Activated T-helper 2 cell treated with anti-CD3 and anti-CD28 coated beads, Interferon-gamma antibody, Interleukin-2, Interleukin-4, amounts not matched to agents 10 μg/mL and 5 μg/mL and 100 μg/mL, durations not matched to agents 14 hours and 24 hours and 36 hours (primary cell): Measurements from ENCODE around the gene PMM2. TPM values are rescaled to one million over a fixed set of nuclear protein-coding genes. Genes with fewer than 3 reads are reported as not detected.

Experiments
- DNase-seq: peaks from one replicate; pipeline ENCODE4 v3.0.0; 2021; ENCODE audit warnings: low spot score
- H3K27ac Mint-ChIP-seq: one replicate; pipeline ENCODE4 v1.8.0; 2021; ENCODE audit warnings: mixed read lengths
- H3K27me3 Mint-ChIP-seq: one replicate; pipeline ENCODE4 v1.8.0; 2021; ENCODE audit warnings: low read depth, mixed read lengths
- H3K36me3 Mint-ChIP-seq: one replicate; pipeline ENCODE4 v1.8.0; 2021; ENCODE audit warnings: low read depth, mixed read lengths
- H3K4me1 Mint-ChIP-seq: one replicate; pipeline ENCODE4 v1.8.0; 2021; ENCODE audit warnings: low read depth, mixed read lengths
- H3K4me3 Mint-ChIP-seq: one replicate; pipeline ENCODE4 v1.8.0; 2021; ENCODE audit warnings: low read depth, mild to moderate bottlenecking, moderate library complexity, mixed read lengths
- H3K9me3 Mint-ChIP-seq: one replicate; pipeline ENCODE4 v1.8.0; 2021; ENCODE audit warnings: mixed read lengths
- intact Hi-C: fragments of 100-400 bp; cut with micrococcal nuclease; formaldehyde crosslinking; loops from one replicate; pipeline ENCODE4 v1.15.1; 2023
- total RNA-seq: library from RNA; stranded (reverse); gene quantifications from 2 replicates; pipeline ENCODE4 v1.2.3, GENCODE V29; 2022

PMM2 gene
- total RNA-seq, 1 donor from 2014 or later: 67.6 TPM

DNA sequence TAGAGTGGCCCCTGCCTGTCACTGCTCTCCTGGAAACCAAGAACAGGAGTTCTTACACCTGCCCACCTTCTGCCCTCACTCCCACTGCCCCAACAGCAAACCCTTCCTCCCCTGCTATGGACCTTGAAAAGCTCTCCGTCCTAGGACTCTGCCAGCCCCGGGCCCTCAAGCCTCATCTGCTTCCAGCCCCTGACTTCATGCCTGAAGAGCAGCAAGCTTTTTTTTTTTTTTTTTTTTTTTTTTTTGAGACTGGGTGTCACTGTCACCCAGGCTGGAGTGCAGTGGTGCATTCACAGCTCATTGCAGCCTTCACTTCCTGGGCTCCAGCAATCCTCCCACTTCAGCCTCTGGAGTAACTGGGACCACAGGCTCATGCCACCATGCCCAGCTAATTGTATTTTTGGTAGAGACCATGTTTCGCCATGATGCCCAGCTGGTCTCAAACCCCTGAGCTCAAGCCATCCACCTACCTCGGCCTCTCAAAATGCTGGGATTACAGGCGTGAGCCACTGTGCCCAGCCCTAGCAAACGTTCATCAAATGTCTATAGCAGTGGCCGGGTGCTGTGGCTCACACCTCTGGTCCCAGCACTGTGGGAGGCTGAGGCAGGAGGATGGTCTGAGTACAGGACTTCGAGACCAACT is 54.2 kb downstream of the PMM2 start:
- Mint-ChIP-seq H3K4me1 (peaks cover 24% of the 10 kb centered on the region), H3K36me3 (peaks cover 74% of the 10 kb centered on the region), H3K4me3 (no peak overlapping the region), H3K27ac (peak overlapping the region; percentile 52), H3K9me3 (no peaks in the 10 kb centered on the region), H3K27me3 (no peaks in the 10 kb centered on the region)
- intact Hi-C loops: no loop called here
- no peak for DNase-seq

GRCh38 chr16:8852534-8852933 is 54.9 kb downstream of the PMM2 start:
- Mint-ChIP-seq H3K4me3 (no peak overlapping the region), H3K27me3 (no peaks in the 10 kb centered on the region), H3K36me3 (peaks cover 78% of the 10 kb centered on the region), H3K27ac (no peak overlapping the region), H3K9me3 (no peaks in the 10 kb centered on the region), H3K4me1 (peaks cover 24% of the 10 kb centered on the region)
- intact Hi-C loops: no loop called here
- no peak for DNase-seq

GRCh38 chr16:8853150-8853549 is 55.5 kb downstream of the PMM2 start:
- H3K36me3 Mint-ChIP-seq: peaks cover 79% of the 10 kb centered on the region
- H3K9me3 Mint-ChIP-seq: no peaks in the 10 kb centered on the region
- H3K27me3 Mint-ChIP-seq: no peaks in the 10 kb centered on the region
- no peak for DNase-seq
- H3K4me3 Mint-ChIP-seq: no peak overlapping the region
- intact Hi-C loops: no loop called here
- H3K27ac Mint-ChIP-seq: no peak overlapping the region
- H3K4me1 Mint-ChIP-seq: peaks cover 27% of the 10 kb centered on the region

GRCh38 chr16:8853611-8854010 is 56.0 kb downstream of the PMM2 start:
- no peaks in the 10 kb centered on the region for H3K9me3 Mint-ChIP-seq
- H3K36me3 Mint-ChIP-seq: peaks cover 79% of the 10 kb centered on the region
- no peaks in the 10 kb centered on the region for H3K27me3 Mint-ChIP-seq
- H3K4me3 Mint-ChIP-seq: no peak overlapping the region
- H3K4me1 Mint-ChIP-seq: peaks cover 28% of the 10 kb centered on the region
- no peak for DNase-seq
- intact Hi-C loops: no loop called here
- H3K27ac Mint-ChIP-seq: peak overlapping the region; percentile 38

DNA sequence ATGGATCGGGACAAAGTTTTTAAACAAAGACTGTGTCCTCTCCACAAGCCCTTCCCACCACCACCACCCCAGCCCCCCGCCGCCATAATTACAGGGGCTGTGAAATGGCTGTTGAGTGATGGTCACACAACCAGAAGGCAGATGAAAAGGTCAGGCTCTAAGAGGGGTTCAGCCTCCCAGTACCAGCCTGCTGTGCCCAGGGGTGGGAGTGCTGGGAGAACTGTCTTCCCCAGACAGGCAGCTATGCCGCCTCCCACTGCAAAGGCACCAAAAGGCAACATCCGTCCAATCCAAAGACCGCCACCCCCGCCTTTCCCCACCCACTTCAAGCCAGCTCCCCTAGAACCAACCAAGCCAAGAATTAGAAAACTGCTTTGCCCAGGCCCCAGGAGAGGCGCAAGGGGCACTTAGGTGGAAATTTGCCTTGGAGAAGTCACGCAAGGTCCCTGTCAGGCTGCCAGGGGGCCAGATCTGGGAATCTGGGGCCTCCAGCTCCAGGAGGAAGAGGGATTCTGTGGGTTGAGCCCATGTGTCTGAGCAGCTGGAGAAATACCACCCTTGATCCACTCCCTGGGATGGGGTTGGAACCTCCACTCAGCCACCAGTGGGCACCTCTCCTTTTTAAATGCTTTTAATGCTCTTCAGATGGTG is 56.8 kb downstream of the PMM2 start:
- Mint-ChIP-seq H3K36me3 (peaks cover 81% of the 10 kb centered on the region), H3K4me3 (no peak overlapping the region), H3K27me3 (no peaks in the 10 kb centered on the region), H3K27ac (no peak overlapping the region), H3K4me1 (peaks cover 26% of the 10 kb centered on the region), H3K9me3 (no peaks in the 10 kb centered on the region)
- intact Hi-C loops: no loop called here
- DNase-seq: no peak

DNA sequence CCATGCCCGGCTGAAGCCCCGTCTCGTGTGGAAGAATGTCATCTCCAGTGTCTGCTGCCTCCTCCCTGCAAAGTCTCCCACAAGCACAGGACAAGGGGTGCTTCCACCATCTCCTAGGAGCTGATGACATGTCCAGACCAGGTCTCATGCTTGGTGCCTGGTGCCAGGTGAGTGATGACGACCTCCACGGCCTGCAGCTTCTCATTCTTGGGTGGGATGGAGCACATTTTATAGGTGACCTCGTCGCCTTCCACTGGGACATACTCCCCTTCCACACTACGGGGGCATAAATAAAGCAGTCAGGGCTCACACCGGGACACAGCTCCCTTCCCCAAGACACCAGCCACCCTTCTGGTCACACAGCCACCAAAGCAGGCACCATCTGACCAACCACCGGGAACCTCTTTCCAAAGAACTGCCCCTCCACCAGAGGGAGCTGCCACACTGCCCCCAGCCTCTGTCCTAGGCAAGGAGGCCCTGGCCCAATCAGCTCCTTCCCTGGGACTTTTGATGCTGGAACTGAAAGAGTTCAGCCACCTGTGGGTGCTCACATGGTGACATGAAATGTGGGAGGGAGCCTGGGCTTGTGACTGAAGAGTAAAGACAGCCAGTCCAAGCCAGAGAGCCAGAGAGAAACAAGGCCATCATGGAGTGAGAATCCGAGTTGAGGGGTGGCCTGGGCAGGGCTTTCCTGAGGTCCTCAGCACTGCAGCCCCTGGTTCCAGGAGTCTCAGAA is 57.6 kb downstream of the PMM2 start:
- Mint-ChIP-seq H3K9me3 (no peaks in the 10 kb centered on the region), H3K27me3 (no peaks in the 10 kb centered on the region), H3K4me3 (no peak overlapping the region), H3K4me1 (peaks cover 21% of the 10 kb centered on the region), H3K36me3 (peaks cover 78% of the 10 kb centered on the region), H3K27ac (no peak overlapping the region)
- intact Hi-C loops: no loop called here
- no peak for DNase-seq

DNA sequence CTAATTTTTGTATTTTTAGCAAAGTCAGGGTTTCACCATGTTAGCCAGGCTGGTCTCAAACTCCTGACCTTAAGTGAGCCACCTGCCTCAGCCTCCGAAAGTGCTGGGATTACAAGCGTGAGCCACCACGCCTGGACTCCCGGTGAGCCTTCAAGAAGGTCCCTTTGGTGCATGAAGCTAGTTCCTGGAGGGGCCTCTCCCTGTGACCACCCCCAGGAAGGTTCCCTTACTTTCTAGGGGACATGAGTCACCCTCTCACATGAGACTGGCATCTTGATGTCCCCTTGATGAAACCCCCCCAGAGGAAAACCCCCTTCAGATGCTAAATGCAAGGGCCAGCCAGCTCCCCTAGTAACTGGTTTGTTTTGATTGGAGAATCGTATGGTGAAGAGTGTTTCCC is 58.3 kb downstream of the PMM2 start:
- peaks cover 74% of the 10 kb centered on the region for H3K36me3 Mint-ChIP-seq
- intact Hi-C loops: no loop called here

GRCh38 chr16:8858994-8859912 is 61.6 kb downstream of the PMM2 start:
- H3K4me3 Mint-ChIP-seq: no peak overlapping the region
- peaks cover 70% of the 10 kb centered on the region for H3K36me3 Mint-ChIP-seq
- H3K9me3 Mint-ChIP-seq: no peaks in the 10 kb centered on the region
- no peak for DNase-seq
- no peaks in the 10 kb centered on the region for H3K27me3 Mint-ChIP-seq
- H3K4me1 Mint-ChIP-seq: peaks cover 13% of the 10 kb centered on the region
- H3K27ac Mint-ChIP-seq: no peak overlapping the region
- intact Hi-C loops: no loop called here

More for the DNA sequence above, 58.3 kb downstream of the PMM2 start:
- H3K27me3 Mint-ChIP-seq: no peaks in the 10 kb centered on the region
- H3K9me3 Mint-ChIP-seq: no peaks in the 10 kb centered on the region
- peaks cover 15% of the 10 kb centered on the region for H3K4me1 Mint-ChIP-seq
- no peak overlapping the region for H3K27ac Mint-ChIP-seq
- DNase-seq: no peak
- no peak overlapping the region for H3K4me3 Mint-ChIP-seq

DNA sequence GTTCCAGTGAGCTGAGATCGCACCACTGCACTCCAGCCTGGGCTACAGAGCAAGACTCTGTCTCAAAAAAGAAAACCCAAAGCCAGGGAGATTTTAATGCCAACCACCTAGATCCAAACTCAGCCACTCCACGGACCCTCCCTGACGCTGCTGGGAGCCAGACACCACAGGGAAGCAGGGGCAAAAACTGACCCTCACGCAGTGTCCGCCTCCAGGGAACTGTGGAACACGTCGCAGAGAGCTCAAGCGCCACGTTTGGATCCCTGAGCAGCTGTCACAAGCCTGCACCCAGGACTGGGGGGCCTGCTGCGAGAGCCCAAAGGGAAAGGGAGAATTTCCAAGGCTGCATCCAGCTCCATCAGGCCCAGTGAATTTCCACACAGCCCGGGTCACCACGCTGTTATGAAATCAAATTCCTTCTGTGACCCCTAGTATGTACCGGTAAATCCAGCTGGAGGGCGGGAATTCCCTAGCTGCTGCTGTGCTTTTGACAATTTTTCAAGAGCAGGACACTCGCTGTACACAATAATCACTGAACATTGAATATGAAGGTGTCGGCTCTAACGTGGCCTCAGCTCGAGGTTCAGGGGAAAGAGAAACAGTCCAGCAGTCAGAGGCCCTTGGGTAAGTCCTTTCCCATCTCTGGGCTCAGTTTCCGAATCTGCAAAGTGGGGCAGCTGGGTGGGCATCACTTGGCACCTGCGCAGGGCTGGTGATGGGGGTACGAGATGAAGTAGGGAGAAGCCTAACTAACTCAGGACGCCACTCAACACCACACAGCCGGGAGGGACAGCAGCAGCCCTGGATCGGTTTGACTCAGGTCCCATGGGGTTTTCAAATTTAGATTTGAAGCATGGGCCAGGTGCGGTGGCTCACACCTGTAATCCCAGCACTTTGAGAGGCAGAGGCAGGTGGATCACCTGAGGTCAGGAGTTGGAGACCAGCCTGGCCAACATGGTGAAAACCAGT is 62.6 kb downstream of the PMM2 start:
- Mint-ChIP-seq H3K27ac (no peak overlapping the region), H3K36me3 (peaks cover 62% of the 10 kb centered on the region), H3K27me3 (no peaks in the 10 kb centered on the region), H3K4me3 (no peak overlapping the region), H3K9me3 (no peaks in the 10 kb centered on the region), H3K4me1 (peaks cover 15% of the 10 kb centered on the region)
- DNase-seq: no peak
- intact Hi-C loops: no loop called here

- Mint-ChIP-seq H3K4me3 (no peak overlapping the region), H3K36me3 (peaks cover 51% of the 10 kb centered on the region), H3K9me3 (no peaks in the 10 kb centered on the region), H3K27me3 (no peaks in the 10 kb centered on the region), H3K4me1 (peaks cover 21% of the 10 kb centered on the region), H3K27ac (peak overlapping the region; percentile 28)
- intact Hi-C loops: no loop called here
- no peak for DNase-seq
These were observed 64.1 kb downstream of the PMM2 start for GRCh38 chr16:8861563-8862308.

- Mint-ChIP-seq H3K9me3 (no peaks in the 10 kb centered on the region), H3K4me3 (no peak overlapping the region), H3K27me3 (no peaks in the 10 kb centered on the region), H3K36me3 (peaks cover 50% of the 10 kb centered on the region), H3K27ac (peak overlapping the region; percentile 28), H3K4me1 (peaks cover 27% of the 10 kb centered on the region)
- intact Hi-C loops: no loop called here
- no peak for DNase-seq
These were observed 64.9 kb downstream of the PMM2 start for GRCh38 chr16:8862309-8863130.
